Nephron progenitor cell (in vitro differentiated cells): ENCODE results near the gene SLC17A9.

Experiments used
- DNase-seq: peaks from one replicate; pipeline ENCODE4 v3.0.0; 2021
- H3K27ac Mint-ChIP-seq: 2 replicates; pipeline ENCODE4 v1.8.0; 2021; ENCODE audit warnings: mild to moderate bottlenecking, moderate library complexity, mixed read lengths
- H3K27me3 Mint-ChIP-seq: 2 replicates; pipeline ENCODE4 v1.8.0; 2021; ENCODE audit warnings: mild to moderate bottlenecking, low read depth, mixed read lengths; ENCODE audit not compliant: poor library complexity
- H3K36me3 Mint-ChIP-seq: 2 replicates; pipeline ENCODE4 v1.8.0; 2021; ENCODE audit warnings: low read depth, mixed read lengths
- H3K4me1 Mint-ChIP-seq: 2 replicates; pipeline ENCODE4 v1.8.0; 2021; ENCODE audit warnings: mixed read lengths
- H3K4me3 Mint-ChIP-seq: 2 replicates; pipeline ENCODE4 v1.8.0; 2021; ENCODE audit warnings: mild to moderate bottlenecking, moderate library complexity, mixed read lengths
- H3K9me3 Mint-ChIP-seq: 2 replicates; pipeline ENCODE4 v1.8.0; 2021; ENCODE audit warnings: mild to moderate bottlenecking, moderate library complexity, mixed read lengths
- TF ChIP-seq, protein P1 (sequence below): fragments of 200-600 bp; sonication (generic); IDR thresholded peaks from 2 replicates; pipeline ENCODE4 v1.5.0; 2021; ENCODE audit warnings: antibody characterized with exemption

Gene SLC17A9

DNA sequence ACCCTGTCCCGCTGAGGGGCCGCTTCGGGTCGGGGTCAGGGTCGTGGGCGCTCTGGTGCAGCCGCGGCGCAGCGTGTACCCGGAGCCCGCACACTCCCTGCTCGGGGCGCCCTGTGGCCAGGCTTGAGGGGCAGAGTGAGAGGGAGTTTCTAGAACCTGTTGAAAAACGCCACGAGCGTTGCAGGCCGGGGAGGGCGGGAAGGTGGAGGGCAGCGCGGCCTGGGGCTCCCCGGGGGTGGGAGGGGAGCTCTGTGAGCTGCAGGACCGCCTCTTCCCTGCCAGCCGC lies 54.8 kb downstream of the SLC17A9 start:
- no peaks in the 10 kb centered on the region for H3K36me3 Mint-ChIP-seq
- H3K4me3 Mint-ChIP-seq: no peak overlapping the region
- H3K9me3 Mint-ChIP-seq: peaks cover 5% of the 10 kb centered on the region
- peaks cover 34% of the 10 kb centered on the region for H3K4me1 Mint-ChIP-seq
- H3K27me3 Mint-ChIP-seq: peaks cover 94% of the 10 kb centered on the region
- DNase-seq: no peak
- H3K27ac Mint-ChIP-seq: no peak overlapping the region
- TF ChIP-seq, protein P1, sequence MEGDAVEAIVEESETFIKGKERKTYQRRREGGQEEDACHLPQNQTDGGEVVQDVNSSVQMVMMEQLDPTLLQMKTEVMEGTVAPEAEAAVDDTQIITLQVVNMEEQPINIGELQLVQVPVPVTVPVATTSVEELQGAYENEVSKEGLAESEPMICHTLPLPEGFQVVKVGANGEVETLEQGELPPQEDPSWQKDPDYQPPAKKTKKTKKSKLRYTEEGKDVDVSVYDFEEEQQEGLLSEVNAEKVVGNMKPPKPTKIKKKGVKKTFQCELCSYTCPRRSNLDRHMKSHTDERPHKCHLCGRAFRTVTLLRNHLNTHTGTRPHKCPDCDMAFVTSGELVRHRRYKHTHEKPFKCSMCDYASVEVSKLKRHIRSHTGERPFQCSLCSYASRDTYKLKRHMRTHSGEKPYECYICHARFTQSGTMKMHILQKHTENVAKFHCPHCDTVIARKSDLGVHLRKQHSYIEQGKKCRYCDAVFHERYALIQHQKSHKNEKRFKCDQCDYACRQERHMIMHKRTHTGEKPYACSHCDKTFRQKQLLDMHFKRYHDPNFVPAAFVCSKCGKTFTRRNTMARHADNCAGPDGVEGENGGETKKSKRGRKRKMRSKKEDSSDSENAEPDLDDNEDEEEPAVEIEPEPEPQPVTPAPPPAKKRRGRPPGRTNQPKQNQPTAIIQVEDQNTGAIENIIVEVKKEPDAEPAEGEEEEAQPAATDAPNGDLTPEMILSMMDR: no peak

DNA sequence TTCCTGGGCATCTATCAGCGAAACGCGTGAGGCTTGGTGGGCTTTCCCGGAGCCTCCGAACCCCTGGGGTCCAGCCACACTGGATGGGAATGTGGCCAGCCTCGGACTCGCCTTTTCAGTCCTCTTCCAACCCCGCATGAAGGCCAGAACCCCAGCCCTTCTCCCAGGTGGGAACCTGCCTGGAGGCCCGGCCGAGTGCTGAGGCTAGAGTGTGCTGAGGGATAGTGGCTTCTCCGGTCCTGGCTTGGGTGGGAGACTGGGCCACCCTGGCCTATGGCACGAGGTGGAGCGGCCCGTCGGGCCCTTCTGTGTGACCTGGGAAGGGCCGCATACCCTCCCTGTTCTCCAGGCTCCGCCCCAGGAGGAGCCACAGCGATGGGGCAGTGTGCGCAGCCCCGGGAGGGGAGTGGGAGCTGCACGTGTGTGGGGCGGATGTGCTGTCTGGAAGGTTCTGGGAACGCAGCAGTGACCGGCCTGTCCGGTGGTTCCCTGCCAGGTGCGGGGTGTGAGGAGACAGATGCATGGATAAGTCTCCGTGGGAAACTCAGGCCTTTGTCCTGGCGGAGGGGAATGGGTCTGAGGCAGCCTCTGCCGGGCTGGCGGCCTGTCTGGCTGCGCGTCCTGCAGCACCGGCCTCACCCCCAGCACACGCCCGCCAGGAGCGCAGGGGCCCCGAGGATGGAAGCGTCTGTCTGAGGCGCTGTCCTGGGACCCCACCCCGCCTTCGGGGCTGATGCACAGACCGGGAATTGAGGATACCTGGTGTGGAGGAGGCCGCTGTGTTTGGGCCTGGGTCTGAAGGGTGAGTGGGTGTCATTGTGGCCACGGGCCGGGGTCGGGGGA lies 55.4 kb downstream of the SLC17A9 start:
- H3K4me1 Mint-ChIP-seq: peaks cover 34% of the 10 kb centered on the region
- no peak for DNase-seq
- H3K27ac Mint-ChIP-seq: no peak overlapping the region
- H3K36me3 Mint-ChIP-seq: no peaks in the 10 kb centered on the region
- TF ChIP-seq, protein P1: no peak
- peaks cover 94% of the 10 kb centered on the region for H3K27me3 Mint-ChIP-seq
- H3K4me3 Mint-ChIP-seq: no peak overlapping the region
- H3K9me3 Mint-ChIP-seq: peaks cover 11% of the 10 kb centered on the region

DNA sequence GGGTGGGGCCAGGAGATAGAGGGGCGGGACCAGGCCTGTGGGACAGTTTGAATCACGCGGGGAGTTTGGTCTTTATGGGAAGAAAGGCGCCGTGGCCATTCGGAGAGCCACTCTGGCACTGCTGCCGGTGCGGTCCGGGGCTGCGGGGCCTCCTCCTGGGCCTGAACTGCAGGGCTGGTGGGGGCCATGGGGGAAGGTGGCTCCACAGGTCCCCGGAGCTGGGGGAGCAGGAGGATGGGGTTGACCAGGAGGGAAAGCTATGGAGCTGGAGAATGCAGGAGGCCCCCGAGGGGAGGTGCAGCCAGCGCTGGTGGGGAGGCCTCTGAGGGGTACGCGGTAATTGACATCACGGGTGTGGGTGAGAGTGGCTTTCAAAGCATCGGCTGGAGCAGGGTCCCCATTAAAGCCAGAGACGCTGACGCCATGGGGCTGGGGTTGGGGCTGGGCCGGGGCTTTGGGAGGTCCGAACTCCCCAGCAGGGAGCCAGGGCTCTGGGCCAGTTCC lies 56.1 kb downstream of the SLC17A9 start:
- DNase-seq: no peak
- TF ChIP-seq, protein P1: no peak
- H3K27me3 Mint-ChIP-seq: peaks cover 94% of the 10 kb centered on the region

DNA sequence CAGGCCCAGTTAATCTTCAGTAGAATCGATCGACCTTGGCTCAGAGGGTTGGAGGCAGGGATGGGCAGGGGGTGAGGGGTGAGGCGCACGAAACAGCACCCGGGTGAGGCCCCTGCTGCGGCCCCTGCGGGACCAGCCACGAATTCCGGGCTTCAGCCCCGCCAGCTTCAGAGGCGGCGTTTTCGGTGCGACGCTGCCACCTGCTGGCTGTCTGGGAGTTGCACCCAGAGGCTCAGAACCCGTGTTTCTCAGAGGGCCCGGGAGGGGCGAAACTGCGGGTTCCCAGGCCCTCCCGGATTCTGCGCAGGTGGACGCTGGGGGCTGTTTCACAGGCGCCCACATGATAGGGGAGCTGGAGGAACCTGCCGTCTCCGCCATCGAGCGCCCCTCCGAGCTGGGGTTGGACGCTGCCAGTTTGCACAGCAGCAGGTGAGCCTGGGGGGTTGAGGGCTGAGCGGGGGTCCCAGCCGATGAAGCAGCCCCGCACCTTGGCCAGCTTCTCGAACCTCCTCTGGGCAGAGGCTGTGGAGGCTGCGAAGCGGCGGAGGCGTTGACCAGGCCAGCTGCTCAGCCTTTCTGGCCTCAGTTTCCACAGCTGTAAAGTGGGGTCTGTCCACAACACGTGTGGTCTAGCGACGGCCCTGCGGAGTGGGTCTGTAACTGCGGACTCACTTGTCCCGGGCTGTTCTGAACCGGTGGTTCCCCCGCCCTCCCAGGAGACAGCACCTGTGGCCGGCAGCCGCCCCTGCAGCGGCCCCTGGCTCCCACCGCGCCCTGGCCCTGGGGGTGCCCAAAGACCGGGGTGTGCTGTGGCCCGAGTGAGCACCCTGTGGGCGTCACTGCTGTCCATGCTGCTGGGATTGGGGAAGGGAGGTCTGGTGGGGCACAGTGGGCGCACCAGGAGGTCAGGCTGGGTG lies 56.8 kb downstream of the SLC17A9 start:
- H3K36me3 Mint-ChIP-seq: peaks cover 12% of the 10 kb centered on the region
- H3K4me1 Mint-ChIP-seq: peaks cover 36% of the 10 kb centered on the region
- H3K27ac Mint-ChIP-seq: no peak overlapping the region
- peaks cover 25% of the 10 kb centered on the region for H3K9me3 Mint-ChIP-seq
- TF ChIP-seq, protein P1: peak; percentile 88
- peak overlapping the region; percentile 52 for H3K4me3 Mint-ChIP-seq
- peak; percentile 91 for DNase-seq
- H3K27me3 Mint-ChIP-seq: peaks cover 94% of the 10 kb centered on the region

More for the DNA sequence above, 56.1 kb downstream of the SLC17A9 start:
- Mint-ChIP-seq H3K4me1 (peaks cover 34% of the 10 kb centered on the region), H3K4me3 (peak overlapping the region; percentile 52), H3K27ac (no peak overlapping the region), H3K36me3 (peaks cover 7% of the 10 kb centered on the region), H3K9me3 (peaks cover 18% of the 10 kb centered on the region)

DNA sequence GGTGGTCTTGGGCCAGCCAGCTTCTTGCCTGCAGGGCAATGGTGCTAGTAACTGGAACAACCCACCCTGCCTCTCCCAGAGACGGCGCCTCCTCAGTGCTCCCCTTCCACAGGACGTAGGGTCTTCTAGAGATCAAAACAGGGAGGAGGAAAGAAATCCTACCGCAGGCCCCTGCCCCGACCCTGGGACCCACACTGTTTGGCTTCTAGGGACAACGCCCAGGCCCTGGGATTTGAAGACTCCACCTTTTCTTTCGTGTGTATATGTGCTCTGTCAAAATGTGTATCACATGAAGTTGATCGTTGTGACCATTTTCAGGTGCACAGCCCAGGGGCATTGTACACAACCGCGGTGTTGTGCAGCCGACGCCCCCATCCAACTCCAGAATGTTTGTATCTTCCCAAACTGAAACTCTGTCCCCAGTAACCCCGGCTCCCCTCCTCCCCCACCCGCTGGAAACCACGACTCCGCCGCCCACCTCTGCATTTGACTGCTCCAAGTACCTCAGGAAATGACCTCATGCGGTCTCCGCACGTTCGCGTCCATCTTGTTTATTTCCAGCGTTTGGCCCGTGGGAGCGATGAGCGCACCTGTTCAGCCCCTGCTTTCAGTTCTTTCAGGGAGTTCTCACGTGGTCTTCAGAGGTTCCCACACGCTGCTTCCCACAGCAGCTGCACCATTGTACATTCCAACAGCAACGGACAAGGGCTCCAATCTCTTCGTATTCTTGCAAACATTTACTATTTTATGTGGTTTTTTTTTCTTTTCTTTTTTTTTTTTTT lies 57.7 kb downstream of the SLC17A9 start:
- no peak for DNase-seq
- peak overlapping the region; percentile 36 for H3K27ac Mint-ChIP-seq
- peaks cover 94% of the 10 kb centered on the region for H3K27me3 Mint-ChIP-seq
- peaks cover 12% of the 10 kb centered on the region for H3K36me3 Mint-ChIP-seq
- H3K4me1 Mint-ChIP-seq: peaks cover 45% of the 10 kb centered on the region
- TF ChIP-seq, protein P1: no peak
- H3K9me3 Mint-ChIP-seq: peaks cover 31% of the 10 kb centered on the region
- H3K4me3 Mint-ChIP-seq: no peak overlapping the region
